Activated naive CD4-positive, alpha-beta T cell treated with anti-CD3 and anti-CD28 coated beads, Interleukin-2, amount 50 U/mL, for 72 hours (primary cell): ENCODE measurements around the gene JADE2. TPM values are rescaled to one million over a fixed set of nuclear protein-coding genes. Genes with fewer than 3 reads are reported as not detected.
A peak's percentile ranks its signal among the peaks of the same experiment; 100 is the strongest.

Source experiments
- ATAC-seq, 2 donors: fragments of 150-1000 bp; cut with Tn5 transposase; 2 replicates each; pipeline ENCODE4 v1.10.0; 2021; ENCODE audit warnings: mild to moderate bottlenecking in 2 of 2, moderate library complexity in 2 of 2
- DNase-seq, 2 donors: peaks; one replicate each; pipeline ENCODE4 v3.0.0; 2021 to 2022; ENCODE audit warnings: low spot score in 2 of 2
- H3K27ac Mint-ChIP-seq, 2 donors: one replicate each; pipeline ENCODE4 v1.8.0; 2022; ENCODE audit warnings: mild to moderate bottlenecking in 2 of 2, mixed read lengths in 2 of 2
- H3K36me3 Mint-ChIP-seq, 2 donors: one replicate each; pipeline ENCODE4 v1.8.0; 2022; ENCODE audit warnings: mixed read lengths in 2 of 2
- H3K9me3 Mint-ChIP-seq, 2 donors: one replicate each; pipeline ENCODE4 v1.8.0; 2022; ENCODE audit warnings: mixed read lengths in 2 of 2
- total RNA-seq, 2 donors: library from RNA; stranded (reverse); gene quantifications; one replicate each; pipeline ENCODE4 v1.2.3, GENCODE V29; 2022

The JADE2 gene
- total RNA-seq, 2 donors from 2014 or later = 73.4 to 80.8 TPM

DNA sequence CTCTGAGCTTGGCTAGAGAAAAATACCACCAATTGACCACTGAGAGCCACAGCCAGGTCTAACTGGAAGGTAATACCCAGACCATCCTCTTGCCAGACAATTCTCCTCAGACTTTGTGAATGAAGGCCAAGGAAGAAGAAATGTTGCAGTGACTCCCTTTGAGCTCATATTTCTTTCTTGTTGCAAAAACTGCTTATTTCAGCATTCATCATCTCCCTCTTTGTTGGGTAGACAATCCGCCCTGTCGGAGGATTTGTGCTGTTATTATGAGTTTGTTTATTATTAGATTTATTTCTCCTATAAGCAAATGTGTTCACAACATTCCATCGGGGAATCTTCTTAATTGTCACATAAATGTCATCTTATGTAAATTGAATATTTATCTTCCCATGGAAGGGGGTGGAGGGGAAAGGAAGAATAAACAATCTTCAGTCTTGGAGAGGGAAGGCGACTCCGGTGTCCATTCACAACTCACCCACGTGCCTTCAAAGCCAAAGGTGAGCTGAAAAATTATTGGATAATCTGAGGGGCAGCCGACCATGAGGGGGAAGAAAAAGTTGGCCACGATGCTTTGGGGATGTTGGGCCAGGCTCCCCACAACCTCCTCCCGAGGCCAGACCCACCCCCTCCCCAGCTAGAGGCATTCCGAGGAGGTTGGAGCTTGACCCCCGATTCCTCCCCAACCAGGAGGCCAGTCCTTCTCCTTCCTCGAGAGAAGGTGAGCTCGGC lies 1.8 kb upstream of the JADE2 start:
- ATAC-seq = no peak

DNA sequence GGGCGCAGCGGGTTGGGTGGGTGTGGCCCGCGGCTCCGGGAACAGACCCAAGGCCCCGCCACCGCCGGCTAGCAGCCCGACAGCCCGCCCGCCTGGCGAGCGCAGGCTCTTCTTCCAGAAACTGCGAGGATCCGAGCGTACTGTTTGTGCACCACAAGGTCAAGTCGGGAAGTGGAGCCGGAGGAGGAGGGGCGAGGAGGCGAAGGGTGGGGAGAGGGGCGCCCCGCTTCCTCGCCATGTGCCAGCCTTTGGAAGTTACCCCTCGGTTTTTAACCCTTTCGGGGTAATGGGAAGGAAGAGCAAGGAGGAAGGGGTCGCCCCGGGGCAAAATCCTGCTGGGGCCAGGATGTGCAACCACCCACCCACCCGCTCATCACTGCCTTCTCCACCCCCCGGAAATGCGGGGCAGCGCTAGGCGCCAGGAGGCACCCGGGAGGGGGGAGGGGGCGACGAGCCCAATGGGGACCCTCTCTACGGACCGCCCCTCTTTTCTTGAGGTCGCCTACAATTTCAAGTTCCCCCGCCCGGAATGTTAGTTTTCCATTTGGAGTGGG lies 1.1 kb upstream of the JADE2 start:
- DNase-seq (peak; percentile 60 to 76), ATAC-seq (peak; percentile 23)
- H3K9me3 Mint-ChIP-seq = no peaks in the 10 kb centered on the region
- H3K27ac Mint-ChIP-seq = peak overlapping the region; percentile 96 to 97
- no peaks in the 10 kb centered on the region for H3K36me3 Mint-ChIP-seq

More for the DNA sequence above, 1.8 kb upstream of the JADE2 start:
- DNase-seq = no peak
- Mint-ChIP-seq H3K27ac (peak overlapping the region; percentile 92 to 97), H3K36me3 (no peaks in the 10 kb centered on the region), H3K9me3 (no peaks in the 10 kb centered on the region)

DNA sequence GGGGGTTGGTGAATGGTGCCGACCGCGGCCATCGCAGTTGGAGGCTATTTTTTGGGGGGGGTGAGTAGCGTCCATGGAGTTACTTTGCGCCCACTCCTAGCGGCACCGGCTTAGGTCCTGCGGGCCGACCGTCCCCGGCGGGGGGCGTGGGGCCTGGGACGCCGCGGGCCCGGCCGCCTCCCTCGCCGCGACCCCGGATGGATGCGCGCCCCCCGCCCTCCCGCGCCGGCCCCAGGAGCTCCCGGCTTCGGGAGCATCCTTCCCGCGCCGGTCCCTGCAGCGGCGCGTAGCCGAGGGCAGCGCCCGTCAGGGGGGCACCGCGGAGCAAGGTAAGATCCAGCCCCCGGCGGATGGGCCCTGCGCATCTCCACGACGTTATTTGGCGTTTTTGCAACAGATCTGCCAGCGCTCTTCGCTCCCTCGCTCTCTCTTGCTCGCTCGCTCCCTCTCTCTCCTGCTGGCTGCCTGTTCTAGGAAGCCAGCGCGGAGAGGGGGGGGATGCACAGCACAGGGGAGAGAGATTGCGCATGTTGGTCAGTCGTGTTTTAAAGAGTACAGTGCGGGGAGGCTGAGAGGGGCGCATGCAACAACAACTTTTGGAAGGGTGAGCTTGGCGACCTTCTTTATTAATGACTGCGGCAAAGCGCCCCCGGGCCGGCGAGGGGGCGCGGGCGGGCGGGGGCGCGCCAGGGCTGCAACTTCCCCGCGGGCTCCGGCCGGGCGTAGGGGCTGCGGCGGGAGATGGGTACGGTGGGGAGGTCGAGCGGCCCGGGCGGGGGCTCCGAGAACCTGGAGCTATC lies 413 bp downstream of the JADE2 start:
- Mint-ChIP-seq H3K9me3 (no peaks in the 10 kb centered on the region), H3K27ac (peak overlapping the region; percentile 81 to 97), H3K36me3 (no peaks in the 10 kb centered on the region)
- ATAC-seq (peak; percentile 3 to 6), DNase-seq (peak in 1 of 2 donors; percentile 56)

DNA sequence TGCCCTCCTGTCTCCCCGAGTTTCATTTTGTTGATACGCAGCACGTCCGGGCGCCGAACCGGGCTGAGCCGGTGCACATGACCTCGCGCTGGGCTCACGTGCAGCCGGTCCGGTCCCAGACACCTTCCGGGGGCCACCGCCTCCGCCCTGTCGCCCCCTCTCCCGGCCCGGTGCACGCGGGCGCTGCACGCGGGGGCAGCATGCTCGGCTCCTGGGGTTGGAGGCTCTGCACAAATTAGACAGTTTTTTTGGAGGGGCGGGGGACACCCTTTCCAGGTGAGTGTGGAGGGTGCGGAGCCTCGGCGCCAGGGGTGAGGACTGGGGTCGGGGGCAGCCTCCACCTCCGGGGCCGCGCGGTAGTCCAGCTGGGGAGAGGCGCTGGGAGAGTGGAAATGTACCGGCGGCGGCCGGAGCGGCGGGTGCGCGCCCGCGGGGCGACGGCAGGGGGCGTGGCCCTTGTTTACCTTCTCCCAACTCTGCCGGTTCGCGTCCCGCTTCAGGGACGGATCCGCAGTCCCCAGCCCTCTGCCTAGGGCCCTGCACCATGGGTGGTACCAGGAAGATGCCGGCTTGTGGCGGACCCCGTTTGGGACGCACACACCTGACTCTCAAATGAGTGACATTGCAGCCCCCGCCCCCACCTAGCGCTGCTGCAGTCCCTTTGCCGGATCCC lies 1.1 kb downstream of the JADE2 start:
- ATAC-seq (peak; percentile 30 to 59), DNase-seq (peak; percentile 83 to 89)
- Mint-ChIP-seq H3K27ac (peak overlapping the region; percentile 96 to 97), H3K9me3 (no peaks in the 10 kb centered on the region), H3K36me3 (no peaks in the 10 kb centered on the region)

DNA sequence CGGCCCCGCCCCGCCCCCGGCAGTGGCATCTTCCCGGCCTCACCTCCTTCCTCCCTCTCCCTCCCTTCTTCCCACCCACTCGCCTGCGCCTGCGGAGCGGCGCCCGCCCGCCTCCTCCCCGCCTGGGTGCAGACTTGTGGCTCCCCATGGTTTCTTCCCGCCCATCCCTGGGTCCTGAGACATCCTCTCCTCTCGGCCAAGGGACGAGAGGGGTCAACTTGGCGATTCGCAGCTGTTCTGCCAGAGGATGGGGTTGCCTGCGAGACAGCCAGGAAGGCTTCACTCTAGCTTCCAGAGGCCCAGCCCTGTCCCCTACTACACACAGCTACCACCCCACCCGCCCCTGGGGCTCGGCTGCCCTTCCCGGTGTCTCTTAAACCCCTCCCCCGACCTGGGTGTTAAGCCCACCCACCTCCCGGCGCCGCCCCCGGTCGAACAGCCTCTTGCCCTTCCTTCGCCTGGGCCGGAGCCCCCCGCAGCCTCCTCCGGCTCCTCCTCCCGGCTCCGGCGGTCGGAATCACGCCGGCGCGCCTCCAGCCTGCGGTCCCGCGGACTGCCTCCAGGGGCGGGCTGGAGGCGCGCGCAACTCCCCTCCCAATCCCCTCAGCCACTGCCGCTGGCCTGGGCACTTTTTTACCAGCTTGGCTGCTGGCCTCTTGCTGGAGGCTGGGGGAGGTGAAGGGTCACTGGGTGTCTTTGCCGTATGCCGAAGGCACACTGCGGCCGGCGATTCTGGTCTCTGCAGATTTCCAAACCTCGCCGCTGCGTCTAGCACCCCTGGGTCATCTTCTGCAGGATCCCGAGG lies 1.9 kb downstream of the JADE2 start:
- peak; percentile 79 to 86 for DNase-seq
- H3K27ac Mint-ChIP-seq = peak overlapping the region; percentile 96 to 97
- peak; percentile 57 to 58 for ATAC-seq
- no peaks in the 10 kb centered on the region for H3K9me3 Mint-ChIP-seq
- H3K36me3 Mint-ChIP-seq = no peaks in the 10 kb centered on the region

DNA sequence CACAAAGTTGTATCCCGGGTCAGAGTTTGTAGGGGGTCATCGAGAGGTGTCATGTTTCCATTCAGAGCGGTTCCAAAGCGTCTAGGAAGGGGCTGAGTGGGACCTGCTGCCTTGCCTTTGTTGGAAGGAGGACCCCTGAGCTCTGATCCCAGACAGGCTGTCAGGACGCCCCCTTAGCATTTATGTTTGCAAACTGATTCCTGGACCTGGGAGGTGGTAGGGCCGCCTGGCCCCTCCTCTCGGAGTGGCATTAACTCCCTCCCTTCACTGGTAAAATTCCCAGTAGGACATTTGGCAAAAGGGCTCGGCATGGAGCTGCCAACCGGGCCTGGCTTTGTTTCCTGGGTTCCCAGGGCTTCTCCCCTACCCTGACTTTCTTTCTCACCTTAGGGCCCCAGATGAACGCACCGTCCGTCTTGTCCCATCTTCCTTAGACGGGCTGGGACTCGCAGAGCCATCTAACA lies 2.5 kb downstream of the JADE2 start:
- DNase-seq (no peak), ATAC-seq (no peak)
- Mint-ChIP-seq H3K27ac (peak overlapping the region in 1 of 2 donors; percentile 97), H3K36me3 (no peaks in the 10 kb centered on the region), H3K9me3 (no peaks in the 10 kb centered on the region)

DNA sequence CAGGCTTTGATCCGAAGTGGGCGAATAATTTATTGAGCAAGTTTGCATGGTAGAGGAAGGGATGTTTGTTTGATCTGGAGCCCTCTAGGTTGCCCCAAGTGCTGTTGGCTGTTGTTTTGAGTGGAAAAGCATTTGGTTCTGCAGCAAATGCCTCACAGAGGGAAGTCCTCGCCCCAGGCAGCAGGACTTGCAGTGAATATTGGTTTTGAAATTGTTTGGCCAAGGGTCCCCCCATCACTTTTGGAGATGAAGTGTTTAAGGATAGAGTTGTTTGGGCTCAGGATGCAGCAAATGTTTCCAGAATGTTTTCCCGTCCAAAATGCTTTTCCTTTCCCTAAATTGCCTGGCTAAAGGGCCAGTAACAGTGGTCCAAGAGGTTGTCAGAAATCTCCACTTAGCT lies 3.1 kb downstream of the JADE2 start:
- no peaks in the 10 kb centered on the region for H3K36me3 Mint-ChIP-seq
- H3K9me3 Mint-ChIP-seq = no peaks in the 10 kb centered on the region

DNA sequence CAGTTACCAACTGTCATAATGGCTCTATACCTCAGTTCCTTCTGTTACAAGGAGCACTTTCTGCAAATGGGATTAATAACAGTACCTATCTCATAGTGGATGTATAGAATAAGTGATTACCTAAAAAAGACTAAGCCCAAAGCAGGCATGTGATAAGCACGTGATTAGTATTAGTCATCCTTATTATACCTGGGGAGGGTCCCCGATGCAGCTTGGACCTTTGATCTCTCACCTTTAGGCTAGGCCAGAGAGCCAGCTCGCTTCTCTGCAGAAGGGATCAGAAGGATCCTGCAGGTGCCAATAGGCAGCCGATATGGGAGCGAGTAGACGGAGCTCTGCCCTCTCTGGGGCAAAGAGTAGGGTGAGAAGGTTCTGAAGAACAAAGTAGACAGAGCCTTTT lies 4.0 kb downstream of the JADE2 start:
- no peaks in the 10 kb centered on the region for H3K9me3 Mint-ChIP-seq
- H3K27ac Mint-ChIP-seq = peak overlapping the region in 1 of 2 donors; percentile 73

More for the DNA sequence above, 3.1 kb downstream of the JADE2 start:
- ATAC-seq (no peak), DNase-seq (no peak)
- peak overlapping the region in 1 of 2 donors; percentile 97 for H3K27ac Mint-ChIP-seq

DNA sequence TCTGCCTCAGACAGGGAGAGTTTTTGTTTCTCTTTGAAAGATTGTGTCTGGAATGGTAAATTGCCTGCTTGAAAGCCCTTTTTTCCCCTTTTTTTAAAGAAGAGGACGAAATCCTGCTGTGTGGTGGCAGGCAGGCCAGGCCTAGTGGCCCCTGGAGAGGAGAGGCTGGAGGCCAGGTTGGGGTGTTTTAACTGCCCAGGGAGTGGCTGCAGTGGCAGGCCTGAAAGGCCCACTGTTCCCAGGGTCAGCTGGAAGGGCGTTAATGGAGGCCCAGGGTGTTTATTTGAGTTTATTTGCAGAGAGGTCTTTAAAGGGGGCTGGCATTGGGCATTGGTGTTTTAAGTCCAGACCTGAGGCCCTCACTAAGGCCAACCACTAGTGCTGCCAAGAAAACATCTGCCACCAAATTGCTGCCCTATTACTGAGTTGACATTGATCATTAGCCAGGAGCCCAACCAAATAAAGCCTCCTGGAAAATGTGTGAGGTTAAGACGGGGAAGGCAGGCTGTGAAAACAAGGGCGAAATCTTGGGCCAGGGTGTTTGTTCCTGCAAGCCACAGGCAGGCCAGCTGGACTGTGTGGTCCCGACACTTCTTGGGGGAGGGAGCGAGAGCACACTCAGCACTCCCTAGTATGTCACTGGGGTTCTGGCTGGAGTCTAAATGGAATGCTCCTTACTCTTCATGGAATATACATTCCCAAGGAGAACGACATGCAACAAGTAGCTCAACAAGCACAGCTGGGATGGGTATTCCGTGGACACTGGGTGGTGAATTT lies 5.0 kb downstream of the JADE2 start:
- ATAC-seq (no peak), DNase-seq (no peak)
- Mint-ChIP-seq H3K9me3 (no peaks in the 10 kb centered on the region), H3K27ac (peak overlapping the region; percentile 73 to 92), H3K36me3 (no peaks in the 10 kb centered on the region)

More for the DNA sequence above, 4.0 kb downstream of the JADE2 start:
- no peak for ATAC-seq
- no peaks in the 10 kb centered on the region for H3K36me3 Mint-ChIP-seq
- no peak for DNase-seq

DNA sequence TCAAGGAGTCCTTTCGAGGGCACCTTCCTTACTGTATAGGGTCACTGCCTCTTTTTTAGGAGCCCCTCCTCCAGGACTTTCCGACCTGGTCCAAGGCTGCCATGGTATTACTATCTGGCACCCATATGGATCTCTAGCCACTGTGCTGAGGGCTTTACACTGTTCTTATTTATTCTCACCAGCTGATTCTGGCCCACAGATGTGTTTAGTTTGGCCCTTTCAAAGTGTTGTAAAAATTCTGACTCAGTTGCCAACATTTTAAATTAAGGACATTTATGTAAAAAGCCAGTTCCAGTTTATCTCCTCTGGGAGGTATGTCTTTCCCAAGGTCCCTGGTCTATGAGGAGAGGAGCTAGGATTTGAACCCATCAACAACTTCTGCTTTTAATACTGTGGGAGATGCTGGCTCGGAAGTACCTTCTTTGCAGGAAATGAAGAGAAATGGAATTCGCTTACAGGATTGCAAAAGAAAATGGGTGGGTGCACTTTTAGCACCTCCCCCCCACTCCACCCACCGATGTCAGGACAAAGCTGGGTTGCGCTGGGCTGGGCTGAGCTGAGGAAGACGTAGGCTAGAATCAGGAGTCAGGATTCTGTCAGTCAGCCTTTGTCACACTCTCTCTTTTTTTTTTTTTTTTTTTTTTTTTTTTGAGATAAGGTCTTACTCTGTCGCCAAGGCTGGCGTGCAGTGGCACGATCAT lies 7.8 kb downstream of the JADE2 start:
- Mint-ChIP-seq H3K9me3 (no peaks in the 10 kb centered on the region), H3K27ac (peak overlapping the region; percentile 17 to 31), H3K36me3 (no peaks in the 10 kb centered on the region)
- DNase-seq (no peak), ATAC-seq (no peak)

DNA sequence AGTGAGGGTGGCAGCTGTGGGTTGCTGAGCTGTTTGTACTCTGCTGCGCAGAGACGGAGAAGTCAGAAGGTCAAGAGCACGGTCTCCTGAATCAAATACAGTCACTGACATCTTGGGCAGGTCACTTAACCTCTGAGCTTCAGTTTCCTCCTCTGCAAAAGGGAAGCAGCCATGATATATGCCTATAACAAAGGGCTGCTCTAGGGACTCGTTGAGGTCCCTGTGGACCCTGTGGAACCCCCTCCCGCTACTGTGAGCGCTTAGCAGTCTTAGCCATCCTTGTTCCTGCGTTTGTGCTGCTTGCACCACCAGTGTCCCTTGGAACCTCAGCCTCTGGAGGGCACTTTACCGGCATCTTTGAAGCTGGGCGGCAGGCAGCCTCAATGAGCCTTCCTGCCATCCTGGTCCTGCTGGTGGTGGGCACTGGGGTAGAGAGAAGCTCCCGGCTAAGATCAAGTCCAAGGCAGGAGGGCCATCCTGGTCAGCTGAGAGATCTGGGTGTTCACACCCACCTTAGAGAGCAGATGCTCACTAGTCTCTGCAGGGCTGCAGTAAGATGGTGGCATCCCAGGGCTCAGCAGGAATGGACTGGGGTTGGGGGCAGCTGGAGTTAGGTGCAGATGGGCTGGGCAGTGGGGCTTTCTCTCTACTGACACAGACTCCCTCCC lies 8.7 kb downstream of the JADE2 start:
- H3K36me3 Mint-ChIP-seq = no peaks in the 10 kb centered on the region
- peak overlapping the region; percentile 44 to 83 for H3K27ac Mint-ChIP-seq
- H3K9me3 Mint-ChIP-seq = no peaks in the 10 kb centered on the region
- no peak for DNase-seq
- ATAC-seq = no peak

DNA sequence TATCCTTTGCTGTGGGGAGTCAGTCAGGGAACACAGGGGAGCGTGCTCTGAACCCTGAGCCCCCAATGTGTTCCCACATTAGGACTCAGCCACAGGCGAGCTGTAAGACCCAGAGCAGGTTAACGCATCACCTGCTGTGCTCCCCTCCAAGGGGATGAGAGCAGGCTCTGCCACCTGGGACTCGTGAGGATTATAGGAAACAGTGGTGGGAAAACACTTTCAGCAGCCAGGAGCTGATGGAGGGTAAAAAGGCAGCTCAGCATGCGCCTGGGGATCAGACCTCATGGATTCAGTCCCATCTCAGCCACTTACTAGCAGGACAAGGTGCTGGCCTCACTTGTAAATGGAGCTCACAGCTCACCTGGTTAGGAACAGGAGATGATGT lies 9.2 kb downstream of the JADE2 start:
- Mint-ChIP-seq H3K9me3 (no peaks in the 10 kb centered on the region), H3K36me3 (no peaks in the 10 kb centered on the region), H3K27ac (peak overlapping the region; percentile 44 to 83)
- DNase-seq (no peak), ATAC-seq (no peak)

DNA sequence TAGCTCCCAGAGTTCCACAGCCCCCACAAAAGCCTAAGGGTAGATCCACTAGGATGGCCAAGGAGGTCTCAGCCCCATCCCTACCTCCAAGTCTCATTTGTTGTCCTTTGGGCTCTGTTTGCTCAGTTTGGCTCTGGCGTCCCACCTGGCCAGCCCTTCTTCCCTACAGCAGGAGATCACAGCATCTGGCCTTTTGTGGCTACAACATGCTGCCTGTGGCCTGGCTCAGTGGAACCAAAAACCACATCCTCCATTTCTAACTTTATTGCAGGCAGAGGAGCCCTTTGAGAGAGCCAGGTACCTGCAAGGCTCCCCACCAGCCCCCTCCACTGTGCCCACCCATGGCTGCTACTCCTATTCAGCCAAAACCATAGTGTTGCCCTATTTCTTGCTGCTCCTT lies 11.4 kb downstream of the JADE2 start:
- Mint-ChIP-seq H3K9me3 (no peaks in the 10 kb centered on the region), H3K27ac (peak overlapping the region; percentile 67 to 87), H3K36me3 (no peaks in the 10 kb centered on the region)
- DNase-seq = no peak
- ATAC-seq = peak in 1 of 2 donors; percentile 48

DNA sequence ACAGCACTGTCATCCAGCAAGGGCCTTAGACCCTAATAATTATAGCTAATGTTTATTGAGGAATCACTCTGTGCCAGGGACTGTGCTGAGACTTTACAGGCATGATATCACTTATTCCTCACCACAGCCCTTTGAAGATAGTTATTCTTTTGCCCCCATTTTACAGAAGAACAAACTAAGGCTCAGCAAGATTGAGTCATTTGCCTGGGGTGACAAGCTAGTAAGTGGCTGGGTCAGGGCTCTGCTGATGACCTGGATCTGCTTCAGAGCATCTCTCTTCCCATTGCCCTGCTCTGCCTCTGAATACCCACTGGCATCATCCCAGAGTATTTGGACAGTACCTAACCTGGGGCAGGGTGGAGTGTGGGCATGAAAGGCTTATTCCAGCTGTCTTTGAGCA lies 11.8 kb downstream of the JADE2 start:
- H3K27ac Mint-ChIP-seq = peak overlapping the region; percentile 67 to 87
- DNase-seq (no peak), ATAC-seq (peak in 1 of 2 donors; percentile 52)
- no peaks in the 10 kb centered on the region for H3K36me3 Mint-ChIP-seq
- H3K9me3 Mint-ChIP-seq = no peaks in the 10 kb centered on the region
